GM12865 (cell line): Measurements from ENCODE around the gene TTBK2.
"Not testable (repeated sequence)": the region's sequence is repeated elsewhere in the genome, so short reads cannot be mapped to it uniquely, and the experiment has no call there.

Experiments
- DNase-seq: peaks from one replicate; pipeline ENCODE4 v3.0.0; 2010; ENCODE audit warnings: low read depth
- H3K4me3 ChIP-seq: 2 replicates; pipeline ENCODE4 v1.5.1; 2011; ENCODE audit warnings: mild to moderate bottlenecking, low read depth, low read length, control low read depth
- TF ChIP-seq, protein P1 (sequence below): IDR thresholded peaks from 2 replicates; pipeline ENCODE4 v1.5.1; 2011; ENCODE audit warnings: low read length, control low read depth, low read depth, inconsistent platforms; ENCODE audit not compliant: insufficient read depth; ENCODE audit errors: missing control alignments

TTBK2 gene

GRCh38 chr15:42920519-42921341, at the start of gene TTBK2:
TSS of gene TTBK2 (minus strand) at chr15:42920778. CDS start at chr15:42878617, 42,161 bp downstream.
- peak within 1 kb of the TSS; percentile 92 for H3K4me3 ChIP-seq
- TF ChIP-seq, protein P1, sequence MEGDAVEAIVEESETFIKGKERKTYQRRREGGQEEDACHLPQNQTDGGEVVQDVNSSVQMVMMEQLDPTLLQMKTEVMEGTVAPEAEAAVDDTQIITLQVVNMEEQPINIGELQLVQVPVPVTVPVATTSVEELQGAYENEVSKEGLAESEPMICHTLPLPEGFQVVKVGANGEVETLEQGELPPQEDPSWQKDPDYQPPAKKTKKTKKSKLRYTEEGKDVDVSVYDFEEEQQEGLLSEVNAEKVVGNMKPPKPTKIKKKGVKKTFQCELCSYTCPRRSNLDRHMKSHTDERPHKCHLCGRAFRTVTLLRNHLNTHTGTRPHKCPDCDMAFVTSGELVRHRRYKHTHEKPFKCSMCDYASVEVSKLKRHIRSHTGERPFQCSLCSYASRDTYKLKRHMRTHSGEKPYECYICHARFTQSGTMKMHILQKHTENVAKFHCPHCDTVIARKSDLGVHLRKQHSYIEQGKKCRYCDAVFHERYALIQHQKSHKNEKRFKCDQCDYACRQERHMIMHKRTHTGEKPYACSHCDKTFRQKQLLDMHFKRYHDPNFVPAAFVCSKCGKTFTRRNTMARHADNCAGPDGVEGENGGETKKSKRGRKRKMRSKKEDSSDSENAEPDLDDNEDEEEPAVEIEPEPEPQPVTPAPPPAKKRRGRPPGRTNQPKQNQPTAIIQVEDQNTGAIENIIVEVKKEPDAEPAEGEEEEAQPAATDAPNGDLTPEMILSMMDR, result no peak
- DNase-seq, result peak; percentile 100

GRCh38 chr15:42964476-42964875, 43.9 kb upstream of the TTBK2 start:
- H3K4me3 ChIP-seq, result no peak overlapping the region
- DNase-seq, result no peak
- TF ChIP-seq, protein P1, result no peak

DNA sequence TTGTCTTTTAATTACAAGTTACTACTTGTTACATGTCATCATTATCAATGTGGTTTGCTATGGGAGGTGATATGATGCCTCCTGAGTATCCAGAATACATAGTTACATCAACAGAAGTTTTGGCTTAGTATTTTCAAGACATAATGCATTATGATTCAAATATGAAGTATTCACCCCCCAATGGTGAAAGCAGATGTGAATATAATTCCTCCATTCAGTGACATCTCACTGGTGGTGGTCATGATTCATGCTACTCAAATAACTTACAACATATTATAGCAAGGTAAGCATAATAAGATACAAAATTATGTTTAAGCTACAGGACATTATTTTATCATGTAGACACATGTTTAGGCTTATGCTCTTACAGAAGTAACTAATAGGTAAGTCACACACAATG, 34.9 kb upstream of the TTBK2 start:
- DNase-seq, result no peak
- TF ChIP-seq, protein P1, result no peak
- H3K4me3 ChIP-seq, result no peak overlapping the region

DNA sequence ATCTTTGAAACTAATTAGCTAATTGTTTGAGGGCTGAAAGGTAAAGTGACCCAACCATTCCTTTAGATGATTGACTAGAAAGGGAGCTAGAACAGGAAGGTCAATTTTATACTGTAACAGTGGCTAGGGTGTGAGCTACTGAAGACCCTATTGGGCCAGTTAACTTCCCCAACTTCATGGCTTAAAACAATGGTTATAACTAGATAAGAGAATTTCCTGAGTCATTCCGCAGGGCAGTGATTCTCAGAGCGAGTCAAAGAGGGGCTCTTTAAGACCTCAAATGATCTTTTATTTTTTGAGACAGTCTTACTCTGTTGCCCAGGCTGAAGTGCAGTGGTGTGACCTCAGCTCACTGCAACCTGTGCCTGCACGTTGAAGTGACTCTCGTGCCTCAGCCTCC, 33.7 kb upstream of the TTBK2 start:
- no peak overlapping the region for H3K4me3 ChIP-seq
- no peak for DNase-seq
- TF ChIP-seq, protein P1, result no peak

DNA sequence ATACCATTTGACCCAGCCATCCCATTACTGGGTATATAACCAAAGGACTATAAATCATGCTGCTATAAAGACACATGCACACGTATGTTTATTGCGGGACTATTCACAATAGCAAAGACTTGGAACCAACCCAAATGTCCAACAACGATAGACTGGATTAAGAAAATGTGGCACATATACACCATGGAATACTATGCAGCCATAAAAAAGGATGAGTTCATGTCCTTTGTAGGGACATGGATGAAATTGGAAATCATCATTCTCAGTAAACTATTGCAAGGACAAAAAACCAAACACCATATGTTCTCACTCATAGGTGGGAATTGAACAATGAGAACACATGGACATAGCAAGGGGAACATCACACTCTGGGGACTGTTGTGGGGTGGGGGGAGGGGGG, 28.3 kb upstream of the TTBK2 start:
- not testable (repeated sequence) for DNase-seq, H3K4me3 ChIP-seq

- H3K4me3 ChIP-seq, result no peak overlapping the region
- TF ChIP-seq, protein P1, result no peak
- no peak for DNase-seq
Observed at GRCh38 chr15:42940527-42940926, 19.9 kb upstream of the TTBK2 start.

DNA sequence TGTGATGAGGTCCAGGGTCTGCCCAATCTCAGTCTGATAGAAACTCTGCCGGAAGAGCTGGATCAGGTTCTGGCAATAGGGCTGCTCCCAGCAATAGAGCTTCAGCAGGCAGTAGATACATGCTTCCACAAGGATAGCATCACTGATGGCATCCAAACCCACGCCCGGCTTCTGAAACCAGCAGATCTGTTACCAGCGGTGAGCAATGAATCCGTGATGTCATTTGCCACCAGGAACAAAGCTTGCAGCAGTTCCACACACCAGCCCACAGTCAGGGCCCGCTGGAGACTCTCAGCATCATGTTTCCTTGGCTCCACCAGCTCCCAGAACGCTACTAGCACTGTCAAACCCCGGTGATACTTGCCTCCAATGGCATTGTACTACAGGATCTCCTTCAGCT, 19.3 kb upstream of the TTBK2 start:
- no peak for DNase-seq
- H3K4me3 ChIP-seq, result no peak overlapping the region
- TF ChIP-seq, protein P1, result no peak
